H1 (cell line): Measurements from ENCODE around the gene LBR. TPM values are rescaled to one million over a fixed set of nuclear protein-coding genes. Genes with fewer than 3 reads are reported as not detected.

ENCODE experiments used
- CTCF ChIA-PET: fragments of 300-600 bp; sonication (Branson Sonifier 250); formaldehyde crosslinking; loops from one replicate; lab custom pipeline; 2021; ENCODE audit not compliant: partially characterized antibody; lab: Charles Lee
- POLR2A ChIA-PET: fragments of 300-600 bp; sonication (Branson Sonifier 250); formaldehyde crosslinking; loops from one replicate; lab custom pipeline; 2021; ENCODE audit warnings: inconsistent platforms; ENCODE audit not compliant: partially characterized antibody; lab: Charles Lee
- DNase-seq, 2 experiments: peaks; one replicate each; pipeline versions ENCODE4 v3.0.0 to v3.0.0-alpha.2; 2010 to 2022; ENCODE audit warnings: low spot score in 2 of 2, low read depth in 1 of 2, mixed read lengths in 1 of 2
- FAIRE-seq: peaks from 2 replicates; lab custom pipeline; 2011; peaks lifted over from hg19 to GRCh38; lab: Jason Lieb, UNC
- H2AFZ ChIP-seq: 2 replicates; pipeline ENCODE4 v1.8.1; 2012; ENCODE audit warnings: low read length, inconsistent platforms
- H2AK5ac ChIP-seq: 2 replicates; pipeline ENCODE4 v1.6.1; 2013; ENCODE audit warnings: low read depth, low read length
- H2BK120ac ChIP-seq: replicated peaks from 2 replicates; pipeline ENCODE3; 2013; ENCODE audit warnings: low read depth, low read length, inconsistent platforms
- H2BK12ac ChIP-seq: 2 replicates; pipeline ENCODE4 v1.6.1; 2013; ENCODE audit warnings: low read depth, low read length
- H2BK15ac ChIP-seq: 2 replicates; pipeline ENCODE4 v1.6.1; 2013; ENCODE audit warnings: low read length
- H2BK20ac ChIP-seq: 2 replicates; pipeline ENCODE4 v1.6.1; 2013; ENCODE audit warnings: low read length
- H2BK5ac ChIP-seq: 2 replicates; pipeline ENCODE4 v1.6.1; 2013; ENCODE audit warnings: low read depth, low read length
- H3K14ac ChIP-seq: 2 replicates; pipeline ENCODE4 v1.6.1; 2013; ENCODE audit warnings: inconsistent platforms; ENCODE audit not compliant: insufficient read length
- H3K18ac ChIP-seq: 2 replicates; pipeline ENCODE4 v1.6.1; 2013; ENCODE audit warnings: low read length; ENCODE audit errors: extremely low read depth
- H3K23ac ChIP-seq: 2 replicates; pipeline ENCODE4 v1.6.1; 2013; ENCODE audit warnings: inconsistent platforms; ENCODE audit not compliant: insufficient read length
- H3K23me2 ChIP-seq: 2 replicates; pipeline ENCODE4 v1.6.1; 2013; ENCODE audit warnings: low read depth, low read length
- H3K27ac ChIP-seq: 2 replicates; pipeline ENCODE4 v1.6.1; 2011; ENCODE audit warnings: low read depth, low read length, inconsistent platforms
- H3K27me3 ChIP-seq, 4 experiments: replicated peaks in 1 of 4; 1 replicate in 1 of 4; 2 replicates in 3 of 4; pipeline versions ENCODE4 v1.6.1 to v1.8.1; 2011 to 2013; ENCODE audit warnings: low read length in 3 of 4, mild to moderate bottlenecking in 3 of 4, inconsistent platforms in 2 of 4, mixed read lengths in 2 of 4, moderate library complexity in 1 of 4; ENCODE audit not compliant: control insufficient read depth in 3 of 4, insufficient read depth in 3 of 4; ENCODE audit errors: extremely low read depth in 1 of 4
- H3K36me3 ChIP-seq, 4 experiments: 2 replicates each; pipeline versions ENCODE4 v1.6.1 to v1.8.1; 2011 to 2013; ENCODE audit warnings: mild to moderate bottlenecking in 4 of 4, low read length in 3 of 4, moderate library complexity in 2 of 4, control low read depth in 1 of 4, inconsistent platforms in 1 of 4; ENCODE audit not compliant: insufficient read depth in 4 of 4, control insufficient read depth in 2 of 4
- H3K4ac ChIP-seq: replicated peaks from 2 replicates; pipeline ENCODE3; 2013; ENCODE audit warnings: low read length, low read depth, mixed read lengths, inconsistent platforms; ENCODE audit not compliant: insufficient read length
- H3K4me1 ChIP-seq, 4 experiments: replicated peaks in 1 of 4; 1 replicate in 1 of 4; 2 replicates in 3 of 4; pipeline versions ENCODE4 v1.6.1 to v1.8.1; 2011 to 2013; ENCODE audit warnings: low read length in 3 of 4, inconsistent platforms in 2 of 4, mixed read lengths in 1 of 4; ENCODE audit not compliant: insufficient read depth in 4 of 4, control insufficient read depth in 3 of 4
- H3K4me2 ChIP-seq, 2 experiments: 2 replicates each; pipeline versions ENCODE4 v1.6.1 to v1.8.1; 2011 to 2013; ENCODE audit warnings: low read depth in 2 of 2, low read length in 2 of 2, control low read depth in 1 of 2, inconsistent platforms in 1 of 2, mild to moderate bottlenecking in 1 of 2; ENCODE audit not compliant: insufficient read depth in 1 of 2
- H3K4me3 ChIP-seq, 4 experiments: fragments of 200-600, 300-600 bp in 1 of 4; sonication (generic), shearing (Covaris generic), sonication (Bioruptor Twin) in 1 of 4; 2 replicates each; pipeline versions ENCODE4 v1.5.1 to v1.8.1; 2011 to 2016; ENCODE audit warnings: low read length in 4 of 4, low read depth in 3 of 4, control low read depth in 2 of 4, inconsistent platforms in 2 of 4, mild to moderate bottlenecking in 2 of 4, mixed read lengths in 1 of 4, moderate library complexity in 1 of 4; ENCODE audit not compliant: insufficient read depth in 2 of 4; ENCODE audit errors: extremely low read depth in 1 of 4
- H3K56ac ChIP-seq: replicated peaks from 2 replicates; pipeline ENCODE3; 2013; ENCODE audit warnings: low read depth, mild to moderate bottlenecking, mixed read lengths, low read length, inconsistent platforms; ENCODE audit not compliant: insufficient read length
- H3K79me1 ChIP-seq: 2 replicates; pipeline ENCODE4 v1.6.1; 2013; ENCODE audit warnings: low read depth, low read length, control low read depth
- H3K79me2 ChIP-seq, 2 experiments: 2 replicates each; pipeline versions ENCODE4 v1.6.1 to v1.8.1; 2012 to 2013; ENCODE audit warnings: low read length in 2 of 2, mild to moderate bottlenecking in 2 of 2, inconsistent platforms in 1 of 2; ENCODE audit not compliant: insufficient read depth in 2 of 2, control insufficient read depth in 1 of 2
- H3K9ac ChIP-seq, 4 experiments: replicated peaks in 1 of 4; 1 replicate in 1 of 4; 2 replicates in 3 of 4; pipeline versions ENCODE4 v1.6.1 to v1.8.1; 2011 to 2013; ENCODE audit warnings: low read depth in 3 of 4, low read length in 3 of 4, control low read depth in 2 of 4, mild to moderate bottlenecking in 2 of 4, moderate library complexity in 2 of 4, inconsistent platforms in 1 of 4; ENCODE audit errors: extremely low read depth in 1 of 4
- H3K9me3 ChIP-seq, 2 experiments: 2 replicates each; pipeline versions ENCODE4 v1.6.1 to v1.8.1; 2012 to 2013; ENCODE audit warnings: mild to moderate bottlenecking in 2 of 2, moderate library complexity in 2 of 2, control low read depth in 1 of 2, inconsistent platforms in 1 of 2, low read depth in 1 of 2, low read length in 1 of 2, mixed read lengths in 1 of 2; ENCODE audit not compliant: insufficient read depth in 2 of 2
- H4K20me1 ChIP-seq, 2 experiments: replicated peaks in 1 of 2; 2 replicates each; pipeline versions ENCODE3 to v1.8.1; 2011 to 2013; ENCODE audit warnings: inconsistent platforms in 2 of 2, low read length in 2 of 2, mild to moderate bottlenecking in 1 of 2; ENCODE audit not compliant: insufficient read depth in 2 of 2, control insufficient read depth in 1 of 2
- H4K5ac ChIP-seq: 2 replicates; pipeline ENCODE4 v1.6.1; 2013; ENCODE audit warnings: low read length, low read depth, mixed read lengths, inconsistent platforms; ENCODE audit not compliant: insufficient read length
- H4K8ac ChIP-seq: 2 replicates; pipeline ENCODE4 v1.8.0; 2013; ENCODE audit warnings: mild to moderate bottlenecking, moderate library complexity, low read length, inconsistent platforms; ENCODE audit not compliant: insufficient read depth; ENCODE audit errors: extremely low read depth
- H4K91ac ChIP-seq: replicated peaks from 2 replicates; pipeline ENCODE3; 2013; ENCODE audit warnings: low read length, mixed read lengths, inconsistent platforms; ENCODE audit not compliant: insufficient read length
- ATF3 ChIP-seq: IDR thresholded peaks from 2 replicates; pipeline ENCODE4 v1.6.1; 2011; ENCODE audit warnings: low read depth, mild to moderate bottlenecking, low read length; ENCODE audit not compliant: insufficient read depth
- CTBP2 ChIP-seq: IDR thresholded peaks from 2 replicates; pipeline ENCODE4 v1.7.0; 2011; ENCODE audit warnings: borderline replicate concordance, mild to moderate bottlenecking, moderate library complexity, mixed read lengths, low read length; ENCODE audit not compliant: insufficient read depth, insufficient read length
- EP300 ChIP-seq, 2 experiments: IDR thresholded peaks; 1 replicate in 1 of 2; 2 replicates in 1 of 2; pipeline ENCODE4 v1.6.1; 2011 to 2012; ENCODE audit warnings: low read depth in 2 of 2, low read length in 2 of 2, mild to moderate bottlenecking in 2 of 2, borderline replicate concordance in 1 of 2, inconsistent platforms in 1 of 2, moderate library complexity in 1 of 2
- NRF1 ChIP-seq: IDR thresholded peaks from 2 replicates; pipeline ENCODE4 v1.6.1; 2011; ENCODE audit warnings: mild to moderate bottlenecking, low read depth, low read length, improper control_type of control experiment
- SP4 ChIP-seq: IDR thresholded peaks from 2 replicates; pipeline ENCODE4 v1.6.1; 2012; ENCODE audit warnings: low read length, inconsistent platforms
- WGBS, 2 experiments: shearing (Covaris generic) in 1 of 2; methylation state at CpG; one replicate each; pipeline versions ENCODE4 v1.1.6 to v1.1.7; 2013 to 2015; ENCODE audit warnings: low lambda C conversion rate in 2 of 2, mixed read lengths in 2 of 2, inconsistent platforms in 1 of 2, low coverage in 1 of 2, missing lambda C conversion rate in 1 of 2; ENCODE audit not compliant: insufficient replicate concordance in 2 of 2, insufficient coverage in 1 of 2, insufficient read length in 1 of 2; ENCODE audit errors: extremely low coverage in 1 of 2, missing lambda C conversion rate in 1 of 2; 5-methylcytosine and 5-hydroxymethylcytosine counted together
- polyA plus RNA-seq, 7 experiments: library from polyadenylated mRNA; depleted of rRNA in 3 of 7; stranded (reverse) in 5 of 7; unstranded in 2 of 7; fragments of >200 nt in 5 of 7; fragments of 200-250 nt in 2 of 7; gene quantifications; 1 replicate in 5 of 7; 2 replicates in 1 of 7; 4 replicates in 1 of 7; pipeline versions ENCODE4 v1.2.1 to v1.2.3, GENCODE V29; 2011 to 2013; ENCODE audit warnings: missing spikeins in 2 of 7, mixed read lengths in 2 of 7
- total RNA-seq: library from RNA; stranded (reverse); fragmentation: NEBNext Ultra II Directional; extraction: Animal tissue kit (Norgen Biotek cat#: 25700); gene quantifications from 2 replicates; pipeline ENCODE4 v1.2.1, GENCODE V29; 2021
- TF ChIP-seq, protein P1 (sequence below): IDR thresholded peaks from 2 replicates; pipeline ENCODE4 v1.6.1; 2011; ENCODE audit warnings: low read length, improper control_type of control experiment

Gene LBR
- total and polyA plus RNA-seq, 2 of the 8 experiments (the other 6 are each of a cell fraction or from before 2014, with no cell fraction given), result 32.1 to 89.8 TPM

DNA sequence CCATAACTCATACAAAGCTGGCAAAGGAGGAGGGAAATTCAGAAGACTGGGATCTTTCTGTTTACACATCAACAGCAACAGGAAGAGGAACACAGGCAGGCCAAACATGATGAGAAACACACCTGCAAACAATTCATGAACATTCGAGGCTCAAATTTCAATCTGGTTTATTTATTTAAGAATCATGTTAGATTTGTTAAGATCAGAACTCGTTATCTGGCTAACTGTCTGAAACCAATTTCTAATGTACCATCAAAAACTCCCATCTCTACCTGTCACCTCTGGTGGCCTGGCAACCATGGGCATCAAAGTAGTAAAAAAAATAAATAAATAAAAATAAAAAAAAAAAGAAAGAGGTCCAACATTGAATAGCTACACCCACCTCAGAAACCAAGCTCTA lies 9.8 kb downstream of the LBR start:
- 89% methylated on average over 2 of the region's 2 CpGs; no CpG with 5 or more reads in 1 of the 2 experiments for WGBS, 2 experiments
- FAIRE-seq (no peak), DNase-seq (no peak)
- no peak overlapping the region for H4K8ac ChIP-seq
- no peaks in the 10 kb centered on the region for H3K4me1 ChIP-seq
- no peak overlapping the region for H3K14ac ChIP-seq
- H3K9ac ChIP-seq, result no peak overlapping the region
- no peak overlapping the region for H2BK15ac ChIP-seq
- peaks cover 0 to 8% of the 10 kb centered on the region in 2 experiments for H4K20me1 ChIP-seq
- no peak for TF ChIP-seq CTBP2
- TF ChIP-seq ATF3, result no peak
- TF ChIP-seq, protein P1, sequence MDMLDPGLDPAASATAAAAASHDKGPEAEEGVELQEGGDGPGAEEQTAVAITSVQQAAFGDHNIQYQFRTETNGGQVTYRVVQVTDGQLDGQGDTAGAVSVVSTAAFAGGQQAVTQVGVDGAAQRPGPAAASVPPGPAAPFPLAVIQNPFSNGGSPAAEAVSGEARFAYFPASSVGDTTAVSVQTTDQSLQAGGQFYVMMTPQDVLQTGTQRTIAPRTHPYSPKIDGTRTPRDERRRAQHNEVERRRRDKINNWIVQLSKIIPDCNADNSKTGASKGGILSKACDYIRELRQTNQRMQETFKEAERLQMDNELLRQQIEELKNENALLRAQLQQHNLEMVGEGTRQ, result no peak
- no peak for TF ChIP-seq SP4
- no peak for TF ChIP-seq EP300 (IDR thresholded peaks at IDR 0.05; ENCODE audit: borderline replicate concordance in 1 of 2, low read depth in 2 of 2, low read length in 2 of 2)
- no peak for TF ChIP-seq NRF1
- no peak overlapping the region for H2AFZ ChIP-seq
- no peak overlapping the region for H3K4me2 ChIP-seq
- H2BK5ac ChIP-seq, result no peak overlapping the region
- H3K27ac ChIP-seq, result no peak overlapping the region
- H2BK20ac ChIP-seq, result no peak overlapping the region
- no peak overlapping the region for H3K18ac ChIP-seq
- no peak overlapping the region for H2BK12ac ChIP-seq
- peaks cover 8 to 35% (median 19%) of the 10 kb centered on the region in 4 experiments; a peak in 7 of 8 replicates for H3K36me3 ChIP-seq
- H3K79me2 ChIP-seq, result peaks cover 0 to 18% of the 10 kb centered on the region in 2 experiments; a peak in 3 of 4 replicates
- ChIA-PET POLR2A (interaction anchor here (1.1 to 1.3 kb wide), 2 partner anchors 9 to 17 kb away, joined by 3 to 5 read pairs; partner anchors contain the start of gene LBR), CTCF (interaction anchor here (0.9 to 2.0 kb wide), 3 partner anchors 11 to 15 kb away, joined by 3 to 5 read pairs (median 3); no protein-coding TSS in a partner anchor)
- H3K79me1 ChIP-seq, result no peaks in the 10 kb centered on the region; the same call in 1 of the 2 replicates
- no peaks in the 10 kb centered on the region for H3K23me2 ChIP-seq
- no peak overlapping the region for H4K91ac ChIP-seq
- no peak overlapping the region for H3K4me3 ChIP-seq
- no peak overlapping the region for H3K23ac ChIP-seq
- H4K5ac ChIP-seq, result no peak overlapping the region
- no peak overlapping the region for H3K56ac ChIP-seq
- H2AK5ac ChIP-seq, result no peak overlapping the region
- no peaks in the 10 kb centered on the region for H3K27me3 ChIP-seq
- no peaks in the 10 kb centered on the region for H3K9me3 ChIP-seq
- H2BK120ac ChIP-seq, result no peak overlapping the region
- H3K4ac ChIP-seq, result no peak overlapping the region
